Non-pigmented ciliary epithelial cell (primary cell): ENCODE measurements around the gene NUDT6.
A peak's percentile ranks its signal among the peaks of the same experiment; 100 is the strongest.
"Not testable (repeated sequence)": the region's sequence is repeated elsewhere in the genome, so short reads cannot be mapped to it uniquely, and the experiment has no call there.

Source experiments
- DNase-seq: peaks from one replicate; pipeline ENCODE4 v3.0.0-alpha.2; 2010; ENCODE audit warnings: low read depth

Gene NUDT6

DNA sequence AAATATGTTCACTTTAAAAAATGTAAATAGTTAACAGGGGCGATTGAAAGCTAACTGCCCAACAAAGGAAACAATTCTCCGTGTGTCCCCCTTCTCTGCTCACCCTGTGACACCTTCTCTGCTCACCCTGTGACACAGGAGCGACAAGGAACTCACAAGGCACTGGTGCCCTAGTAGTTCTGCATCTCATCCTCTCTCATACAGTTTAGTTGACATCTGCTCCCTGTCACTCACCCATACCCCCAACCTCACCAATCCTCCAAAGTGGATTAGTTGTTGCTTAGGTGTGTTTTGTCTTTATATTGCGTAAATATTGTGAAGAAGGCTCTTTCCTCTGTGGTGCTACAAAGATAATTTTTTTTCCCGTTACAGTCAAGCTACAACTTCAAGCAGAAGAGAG, 46.4 kb downstream of the NUDT6 start:
- DNase-seq = no peak

- peak; percentile 63 for DNase-seq
Measured at GRCh38 chr4:122873821-122874593, 48.4 kb downstream of the NUDT6 start.

GRCh38 chr4:122873146-122873545, 49.3 kb downstream of the NUDT6 start:
- no peak for DNase-seq

- DNase-seq = not testable (repeated sequence)
Measured at GRCh38 chr4:122868235-122868634, 54.2 kb downstream of the NUDT6 start.

GRCh38 chr4:122865425-122865824, 57.0 kb downstream of the NUDT6 start:
- no peak for DNase-seq

GRCh38 chr4:122863639-122864038, 58.8 kb downstream of the NUDT6 start:
- no peak for DNase-seq

- no peak for DNase-seq
Measured at GRCh38 chr4:122861172-122861943, 61.0 kb downstream of the NUDT6 start.

- no peak for DNase-seq
Measured at GRCh38 chr4:122858705-122859104, 63.7 kb downstream of the NUDT6 start.

DNA sequence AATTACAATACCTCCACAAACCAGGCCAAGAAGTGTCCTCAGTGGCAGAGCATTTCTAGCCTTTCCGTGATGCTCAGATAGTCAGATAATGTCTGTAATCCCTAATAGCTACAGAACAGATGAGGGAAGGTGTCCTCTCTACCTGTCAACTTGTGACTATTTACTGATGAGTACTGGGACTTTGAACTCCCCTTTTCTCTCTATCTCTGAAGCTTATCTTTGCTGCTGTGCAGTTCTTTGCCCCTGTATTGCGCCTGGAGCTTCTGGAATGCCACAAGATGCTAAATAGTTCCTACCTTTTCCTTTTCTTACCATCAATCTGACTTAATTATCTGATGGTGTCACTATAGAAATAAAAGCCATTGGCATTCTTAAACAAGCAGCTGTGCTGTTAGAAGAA, 65.2 kb downstream of the NUDT6 start:
- DNase-seq = no peak

DNA sequence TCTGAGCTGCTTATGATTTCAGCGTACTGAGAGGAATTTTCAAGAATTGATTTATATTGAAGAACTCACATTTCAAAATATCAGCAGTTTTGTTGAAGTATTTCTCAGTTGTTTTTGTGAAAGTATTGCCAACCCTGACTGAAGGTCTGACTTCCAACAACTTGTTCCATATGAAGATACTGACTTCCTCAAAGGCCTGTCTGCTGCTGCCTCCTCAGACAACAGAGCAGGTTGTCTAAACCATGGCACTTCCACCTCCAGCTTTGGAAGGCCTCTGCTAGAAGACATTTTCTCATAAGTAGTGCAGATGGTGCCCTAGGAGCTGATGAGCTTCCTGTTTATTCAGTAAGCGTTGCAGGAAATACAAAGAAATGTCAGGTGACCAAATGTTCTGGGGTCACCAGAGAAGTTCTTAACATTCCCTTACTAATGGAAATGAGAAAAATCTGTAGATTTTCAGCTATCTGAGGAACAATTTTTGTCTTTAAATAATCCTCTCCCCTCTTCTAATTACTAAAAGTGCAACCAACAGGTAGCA, 67.0 kb downstream of the NUDT6 start:
- DNase-seq = no peak

DNA sequence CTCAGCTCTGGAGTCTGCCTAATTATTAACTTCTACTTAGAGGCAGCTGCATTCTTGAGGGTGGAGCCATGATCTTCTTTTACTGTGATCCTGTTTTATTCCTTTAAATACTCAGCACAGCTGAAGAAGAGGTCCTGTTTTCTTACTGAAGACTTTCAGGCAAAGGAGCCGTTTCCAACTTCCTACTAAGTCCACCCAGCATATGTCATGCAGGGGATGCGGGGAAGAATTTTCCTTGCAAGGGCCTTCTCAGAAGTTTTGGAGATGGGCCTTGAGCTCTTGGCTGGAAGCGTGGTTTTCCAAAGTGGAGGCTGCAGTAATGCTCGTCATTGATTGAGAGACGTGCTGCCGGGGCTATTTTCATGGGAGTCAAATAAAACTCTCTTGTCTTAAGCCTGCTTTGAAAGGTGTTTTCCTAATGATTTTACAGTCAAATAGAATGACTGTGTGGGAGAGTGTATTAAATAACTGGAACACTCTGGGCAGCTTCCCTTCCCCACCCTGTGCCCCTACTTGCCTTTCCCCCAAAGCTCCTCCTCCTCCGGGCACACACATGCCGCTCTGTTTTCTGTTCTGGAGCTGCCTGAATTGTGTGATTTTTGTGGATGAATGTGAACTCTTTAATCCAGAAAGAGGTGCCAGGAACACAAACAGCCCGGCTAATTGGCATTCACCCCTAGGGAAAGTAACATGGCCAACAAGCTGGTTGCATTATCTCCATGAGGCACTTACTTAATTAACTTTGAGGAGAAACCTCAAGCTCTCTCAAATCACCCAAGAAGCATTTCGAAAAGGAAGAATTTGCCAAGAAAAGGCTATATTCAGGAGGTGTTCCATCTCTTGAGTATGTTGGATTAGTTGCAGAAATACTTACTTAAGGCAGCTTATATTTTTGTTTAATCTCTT, 67.7 kb downstream of the NUDT6 start:
- no peak for DNase-seq

DNA sequence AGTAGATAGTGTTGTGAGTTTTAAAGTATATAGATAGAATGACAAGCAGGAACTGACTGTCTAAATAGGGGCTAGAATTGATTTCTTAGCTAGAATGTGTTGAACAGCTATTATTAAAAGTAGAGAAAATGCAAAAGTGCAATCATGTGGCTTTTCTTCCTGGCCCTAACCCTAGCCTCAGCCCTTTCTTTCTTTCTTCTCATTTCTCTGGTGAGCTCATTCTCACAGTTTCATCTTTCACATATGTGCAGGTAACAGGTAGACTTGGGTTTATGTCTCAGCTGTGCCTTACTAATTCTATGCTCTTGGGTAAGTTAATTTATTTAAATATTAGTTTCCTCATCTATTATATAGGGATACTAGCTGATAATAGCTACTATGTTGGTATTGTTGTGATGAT, 70.8 kb downstream of the NUDT6 start:
- DNase-seq = no peak

GRCh38 chr4:122849789-122850188, 72.6 kb downstream of the NUDT6 start:
- not testable (repeated sequence) for DNase-seq

DNA sequence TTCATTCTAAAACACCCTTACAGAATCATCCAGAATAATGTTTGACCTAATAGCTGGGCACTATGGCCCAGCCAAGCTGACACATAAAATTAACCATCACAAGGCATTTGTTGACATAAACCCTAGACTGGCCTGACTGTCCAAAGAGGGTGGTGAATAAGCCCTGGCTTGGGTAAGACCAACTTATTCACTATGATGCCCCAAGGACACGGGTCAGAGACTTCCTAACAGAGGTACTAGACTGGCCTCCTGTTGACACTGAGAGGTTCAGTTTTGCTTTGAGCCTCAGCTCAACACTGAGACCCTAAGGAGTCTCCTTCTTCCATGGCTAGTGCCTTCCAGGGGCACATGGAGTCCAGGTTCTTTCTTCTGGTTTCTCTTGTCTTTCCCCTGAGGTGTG, 74.5 kb downstream of the NUDT6 start:
- no peak for DNase-seq

- no peak for DNase-seq
Measured at GRCh38 chr4:122845760-122846159, 76.6 kb downstream of the NUDT6 start.

DNA sequence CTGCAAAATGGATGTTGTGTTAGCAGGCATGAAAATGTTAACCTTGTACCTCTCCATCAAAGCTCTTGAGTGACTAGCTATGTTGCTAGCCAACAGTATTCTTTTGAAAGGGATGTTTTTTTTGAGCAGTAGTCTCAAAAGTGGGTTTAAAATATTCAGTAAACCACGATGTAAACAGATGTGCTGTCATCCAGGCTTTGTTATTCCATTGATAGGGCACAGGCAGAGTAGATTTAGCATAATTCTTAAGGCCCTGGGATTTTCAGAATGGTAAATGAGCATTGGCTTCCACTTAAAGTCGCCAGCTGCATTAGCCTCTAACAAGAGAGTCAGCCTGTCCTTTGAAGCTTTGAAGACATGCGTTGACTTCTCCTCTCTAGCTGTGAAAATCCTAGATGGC, 77.3 kb downstream of the NUDT6 start:
- no peak for DNase-seq

- DNase-seq = not testable (repeated sequence)
Measured at GRCh38 chr4:122844391-122844790, 78.0 kb downstream of the NUDT6 start.

DNA sequence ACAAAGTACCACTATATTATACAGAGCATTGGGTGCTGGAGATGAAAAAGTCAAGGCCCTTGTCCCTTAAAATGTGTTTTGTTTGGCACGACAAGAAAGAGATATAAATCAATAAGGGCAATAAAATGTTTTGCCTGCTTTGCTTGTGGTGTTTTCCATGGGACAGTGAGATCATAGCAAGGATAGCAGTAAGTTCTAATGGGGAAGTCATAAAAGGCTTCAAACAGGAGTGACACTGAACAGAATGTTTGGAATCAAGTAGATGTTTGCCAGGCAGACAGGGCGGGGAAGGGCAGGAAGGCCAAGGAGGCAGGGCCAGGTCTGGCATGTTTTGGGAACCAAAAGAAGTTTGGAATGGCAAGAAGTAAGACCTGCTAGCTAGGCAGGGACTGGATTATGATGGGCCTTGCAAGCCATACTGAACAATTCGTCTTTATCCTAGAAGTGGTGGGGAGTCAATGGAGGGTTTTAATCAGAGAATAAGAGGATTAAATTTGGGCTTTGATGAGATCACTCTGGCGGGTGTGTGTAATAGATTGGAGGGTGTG, 79.3 kb downstream of the NUDT6 start:
- no peak for DNase-seq
